HEK293T (cell line): ENCODE measurements around the gene UNG.

ENCODE experiments used
- BHLHE40 ChIP-seq: fragments of 450-650 bp; IDR thresholded peaks from 2 replicates; pipeline ENCODE4 v1.6.1; 2016; ENCODE audit warnings: mild to moderate bottlenecking, moderate library complexity, borderline replicate concordance
- FOXA1 ChIP-seq: fragments of 450-650 bp; IDR thresholded peaks from 2 replicates; pipeline ENCODE4 v1.6.1; 2016; ENCODE audit warnings: mild to moderate bottlenecking
- FOXM1 ChIP-seq: fragments of 450-650 bp; IDR thresholded peaks from 2 replicates; pipeline ENCODE4 v1.6.1; 2017; ENCODE audit warnings: mild to moderate bottlenecking, borderline replicate concordance
- SP1 ChIP-seq: fragments of 450-650 bp; IDR thresholded peaks from 2 replicates; pipeline ENCODE4 v1.6.1; 2017
- TARDBP ChIP-seq: fragments of 450-650 bp; IDR thresholded peaks from 2 replicates; pipeline ENCODE4 v1.6.1; 2016

GRCh38 chr12:109153821-109154441 lies 56.5 kb downstream of the UNG start:
- TF ChIP-seq TARDBP: no peak
- TF ChIP-seq BHLHE40: no peak
- TF ChIP-seq FOXM1: no peak
- TF ChIP-seq SP1: no peak
- no peak for TF ChIP-seq FOXA1
